Prostate gland (tissue), 2 donors: Measurements from ENCODE around the gene NEGR1.

Experiments
- CTCF ChIP-seq, 4 experiments: fragments of 200-600 bp in 2 of 4; fragments of 450-650 bp in 2 of 4; sonication (generic) in 2 of 4; IDR thresholded peaks; 1 replicate in 3 of 4; 2 replicates in 1 of 4; pipeline ENCODE4 v1.5.1; 2016 to 2019; ENCODE audit warnings: antibody characterized with exemption in 4 of 4, mild to moderate bottlenecking in 2 of 4, moderate library complexity in 2 of 4
- POLR2A ChIP-seq: fragments of 450-650 bp; IDR thresholded peaks from one replicate; pipeline ENCODE4 v1.6.1; 2016; ENCODE audit warnings: antibody characterized with exemption, mild to moderate bottlenecking

DNA sequence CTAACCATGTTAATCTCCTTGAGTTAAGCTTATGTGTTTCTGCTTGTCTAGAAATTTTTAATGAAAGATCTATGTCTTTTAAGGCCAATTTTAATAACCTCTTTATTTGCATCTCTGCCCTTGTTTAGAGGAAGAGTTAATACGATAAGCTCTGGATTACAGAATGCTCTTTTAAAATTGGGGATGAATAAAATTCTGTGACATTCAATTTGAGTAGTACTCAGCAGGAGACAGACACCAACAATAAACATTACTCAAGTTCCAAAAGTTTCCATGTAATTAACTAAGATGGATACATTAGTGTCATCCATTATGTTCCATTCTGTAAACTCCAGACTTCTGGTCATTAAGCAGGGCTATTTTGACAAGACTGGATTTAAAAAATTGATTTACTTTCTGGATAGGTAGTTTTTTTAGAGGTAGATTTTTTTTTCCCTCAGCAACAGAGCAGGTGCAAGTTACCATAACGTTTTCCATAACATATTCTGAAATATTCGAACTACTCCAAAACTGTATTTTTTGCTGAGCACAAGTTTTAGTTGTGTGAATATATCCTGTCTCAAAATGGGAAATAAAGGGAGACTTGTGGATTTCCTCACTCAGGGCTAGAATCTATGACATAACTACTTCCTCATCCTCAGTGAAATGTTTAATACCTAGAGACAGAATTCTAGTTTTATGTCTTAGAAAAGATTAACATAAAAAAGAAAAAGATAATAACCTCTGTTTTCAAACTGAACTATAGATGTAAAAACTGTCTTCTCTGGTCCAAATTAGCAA lies 221.7 kb downstream of the NEGR1 start:
- no peak for TF ChIP-seq POLR2A
- TF ChIP-seq CTCF (IDR thresholded peaks at IDR 0.05): no peak
